DLD1 (cell line): ENCODE measurements around the gene SHC3.

ENCODE experiments used
- in situ Hi-C: cut with HindIII; loops from 2 replicates; pipeline ENCODE4 v1.10.0; 2017; ENCODE audit warnings: low sequenced_read_pairs

The SHC3 gene

GRCh38 chr9:88991066-88992034 is 187.3 kb downstream of the SHC3 start, which contains the start of gene S1PR3:
S1PR3 (plus strand) TSS chr9:88991468; CDS start chr9:89001201, 9,733 bp downstream.
- in situ Hi-C loops = no loop called here

GRCh38 chr9:88990729-88991065 is 187.9 kb downstream of the SHC3 start:
- in situ Hi-C loops = no loop called here

GRCh38 chr9:88990041-88990728 is 188.4 kb downstream of the SHC3 start:
- in situ Hi-C loops = no loop called here

- in situ Hi-C loops = no loop called here
Observed at GRCh38 chr9:88988796-88989641, 189.6 kb downstream of the SHC3 start.

DNA sequence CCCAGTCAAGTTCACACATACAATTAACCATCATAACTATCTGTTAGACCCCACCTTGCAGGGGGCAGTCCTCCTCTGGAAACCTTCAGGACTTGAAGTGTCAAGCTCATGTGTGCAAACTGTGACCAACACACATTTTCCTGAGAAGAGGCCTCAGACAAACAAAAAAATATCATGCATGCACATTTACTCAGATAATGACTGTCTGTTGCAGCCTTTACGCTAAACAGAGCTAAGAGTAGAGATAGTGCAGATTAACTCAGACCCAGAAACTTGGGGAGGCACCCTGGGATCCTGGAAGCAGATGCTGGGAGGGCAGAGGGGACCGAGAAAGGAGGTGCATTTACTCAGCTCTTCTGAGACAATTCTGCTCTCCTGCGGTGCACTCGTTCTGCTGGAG is 191.0 kb downstream of the SHC3 start:
- in situ Hi-C loops = no loop called here

DNA sequence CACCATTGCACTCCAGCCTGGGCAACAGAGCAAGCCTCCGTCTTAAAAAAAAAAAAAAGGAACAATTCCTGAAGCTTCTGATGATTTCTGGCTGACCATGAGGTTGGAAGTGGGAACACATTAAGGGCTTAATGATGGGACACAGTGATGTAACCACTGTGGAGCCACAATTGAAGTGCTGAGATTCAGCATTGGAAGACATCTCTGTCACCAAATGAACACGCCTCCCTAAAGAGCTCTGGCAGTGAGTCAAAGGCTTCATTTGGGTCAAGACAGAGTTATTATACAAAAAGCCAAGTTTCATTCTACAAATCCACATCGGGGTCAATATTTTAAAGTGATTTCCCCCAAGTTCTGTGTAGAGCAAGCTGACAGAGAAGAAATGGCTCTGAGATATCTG is 191.8 kb downstream of the SHC3 start:
- in situ Hi-C loops = no loop called here

DNA sequence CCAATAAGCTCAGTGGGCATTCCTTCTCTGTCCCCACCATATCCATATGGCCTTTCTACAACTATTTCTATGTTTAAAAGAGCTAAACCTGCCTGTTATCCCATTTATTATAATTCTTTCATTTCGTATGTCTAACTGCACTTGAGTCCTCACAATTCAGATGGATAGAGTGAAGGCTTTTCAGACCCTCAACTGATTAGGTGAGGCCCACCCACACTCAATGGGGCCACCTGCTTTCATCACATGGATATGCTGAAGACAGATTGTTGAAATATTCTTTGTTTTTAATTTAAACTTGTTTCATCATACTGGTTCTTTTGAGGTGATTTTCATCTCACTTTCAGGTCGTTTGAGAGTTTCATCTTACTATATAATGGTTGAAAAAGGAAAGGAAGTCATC is 193.0 kb downstream of the SHC3 start:
- in situ Hi-C loops = no loop called here

GRCh38 chr9:88984543-88984883 is 194.1 kb downstream of the SHC3 start:
- in situ Hi-C loops = no loop called here

- in situ Hi-C loops = no loop called here
Observed at GRCh38 chr9:88983865-88984542, 194.6 kb downstream of the SHC3 start.

DNA sequence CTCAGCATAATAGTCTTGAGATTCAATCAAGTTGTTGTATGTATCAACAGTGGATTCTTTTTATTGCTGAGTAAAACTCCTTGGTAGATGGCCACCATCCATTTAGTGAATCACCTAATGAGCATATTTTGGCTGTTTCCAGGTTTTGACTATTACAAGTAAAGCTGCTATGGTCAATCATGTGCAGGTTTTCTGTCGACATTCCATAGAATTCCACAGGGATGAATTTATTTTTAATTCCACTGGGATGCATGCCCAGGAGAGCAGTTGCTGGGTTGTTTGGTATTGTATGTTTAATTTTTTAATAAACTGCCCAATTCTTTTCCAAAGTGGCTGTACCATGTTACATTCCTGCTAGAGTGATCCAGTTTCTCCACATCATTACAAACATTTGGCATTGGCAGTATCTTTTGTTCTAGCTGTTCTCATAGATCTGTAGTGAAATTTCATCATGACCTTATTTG is 197.8 kb downstream of the SHC3 start:
- in situ Hi-C loops = no loop called here

- in situ Hi-C loops = no loop called here
Observed at GRCh38 chr9:88979791-88980190, 198.8 kb downstream of the SHC3 start.

- in situ Hi-C loops = no loop called here
Observed at GRCh38 chr9:88979021-88979420, 199.6 kb downstream of the SHC3 start.

DNA sequence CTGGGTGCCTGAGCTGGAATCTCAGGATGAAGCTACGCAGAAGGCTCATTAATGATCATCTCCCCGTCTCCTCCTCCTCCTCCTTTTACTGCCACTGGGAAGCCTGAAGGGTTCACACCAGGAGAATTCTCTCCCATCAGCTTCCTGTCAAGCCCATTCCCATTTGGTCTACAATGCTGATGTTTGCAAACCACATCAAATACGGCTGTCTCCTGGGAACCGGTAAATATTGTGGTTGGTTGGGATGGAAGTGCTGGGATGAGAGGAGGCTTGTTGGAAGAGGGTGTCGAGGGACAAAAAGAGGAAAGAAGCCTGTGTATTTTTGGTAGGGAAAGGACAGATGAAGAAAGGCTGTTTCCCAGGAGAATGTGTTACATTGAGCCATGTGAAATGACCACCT is 200.6 kb downstream of the SHC3 start:
- in situ Hi-C loops = no loop called here

DNA sequence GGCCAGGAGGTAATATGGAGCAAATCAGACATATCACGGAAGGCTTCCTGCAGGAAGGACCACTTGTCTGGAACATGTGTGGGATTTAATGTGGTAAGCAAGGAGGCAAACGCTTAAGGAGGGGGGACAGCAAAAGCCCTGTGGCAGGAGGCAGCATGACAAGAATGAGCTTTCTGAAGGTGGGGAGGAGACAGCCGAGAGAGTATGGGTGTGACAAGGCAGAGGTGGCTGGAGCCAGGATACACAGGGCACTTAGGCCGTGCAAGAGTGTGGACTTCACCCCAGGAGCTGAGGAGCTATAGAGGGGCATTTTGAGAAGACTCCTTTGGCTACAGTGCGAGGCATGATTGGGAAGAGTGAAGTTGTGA is 201.7 kb downstream of the SHC3 start:
- in situ Hi-C loops = no loop called here

GRCh38 chr9:88975966-88976889 is 202.4 kb downstream of the SHC3 start:
- in situ Hi-C loops = no loop called here

DNA sequence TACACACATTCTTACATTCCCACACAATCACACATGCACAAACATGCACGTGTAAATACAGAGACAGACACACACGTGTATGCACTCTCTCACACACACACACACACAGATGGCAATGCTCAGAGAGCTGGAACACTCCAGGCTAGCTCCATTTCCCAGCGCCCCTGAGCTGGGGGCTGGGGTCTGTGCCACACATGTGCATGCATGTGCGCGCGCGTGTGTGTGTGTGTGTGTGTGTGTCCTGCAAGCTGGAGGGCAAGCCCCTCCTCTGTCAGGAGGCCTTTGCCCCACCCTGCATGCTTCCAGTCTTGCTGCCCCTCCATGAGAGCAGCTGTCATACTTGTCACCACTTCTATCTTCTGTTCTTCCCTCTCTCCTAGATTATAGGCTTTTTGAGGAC is 204.0 kb downstream of the SHC3 start:
- in situ Hi-C loops = no loop called here

GRCh38 chr9:88973281-88974045 is 205.2 kb downstream of the SHC3 start:
- in situ Hi-C loops = no loop called here

DNA sequence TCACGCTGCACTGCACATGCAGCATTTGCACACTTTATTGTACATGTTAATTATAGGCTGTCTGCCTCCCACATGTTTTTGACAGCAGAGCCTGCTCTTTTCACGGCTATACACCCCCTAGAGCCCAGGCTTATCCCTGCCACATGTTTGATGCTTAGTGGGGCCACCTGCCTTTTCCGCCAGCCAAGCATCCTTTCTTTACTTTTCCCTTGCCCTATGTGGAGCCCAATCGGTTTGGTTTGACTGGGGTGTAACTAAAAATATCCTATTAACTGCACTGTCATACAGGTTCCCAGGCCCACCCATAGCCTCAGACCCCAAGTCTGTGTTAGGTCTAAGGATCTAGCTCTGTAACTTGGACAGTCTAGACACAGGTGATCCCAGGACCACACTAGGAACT is 206.2 kb downstream of the SHC3 start:
- in situ Hi-C loops = no loop called here
